Osteoblast (primary cell): ENCODE results near the gene RORB. TPM values are rescaled to one million over a fixed set of nuclear protein-coding genes. Genes with fewer than 3 reads are reported as not detected.

Experiments used
- DNase-seq: peaks from one replicate; pipeline ENCODE4 v3.0.0; 2011; ENCODE audit warnings: low spot score, mixed read lengths; ENCODE audit not compliant: insufficient read length; ENCODE audit errors: missing footprints
- H2AFZ ChIP-seq: 2 replicates; pipeline ENCODE4 v1.6.0; 2011; ENCODE audit warnings: mild to moderate bottlenecking, low read length
- H3K27ac ChIP-seq: 2 replicates; pipeline ENCODE4 v1.5.1; 2011; ENCODE audit warnings: mild to moderate bottlenecking, low read depth, low read length, moderate library complexity
- H3K27me3 ChIP-seq: 2 replicates; pipeline ENCODE4 v1.6.0; 2012; ENCODE audit warnings: mild to moderate bottlenecking, control low read depth, inconsistent platforms, low read length, moderate library complexity; ENCODE audit not compliant: insufficient read depth
- H3K36me3 ChIP-seq: 2 replicates; pipeline ENCODE4 v1.5.1; 2011; ENCODE audit warnings: mild to moderate bottlenecking, low read length, control low read depth, moderate library complexity; ENCODE audit not compliant: insufficient read depth
- H3K4me1 ChIP-seq: 2 replicates; pipeline ENCODE4 v1.5.1; 2011; ENCODE audit warnings: mild to moderate bottlenecking, low read length, control low read depth, moderate library complexity; ENCODE audit not compliant: insufficient read depth
- H3K4me2 ChIP-seq: 2 replicates; pipeline ENCODE4 v1.6.0; 2011; ENCODE audit warnings: mild to moderate bottlenecking, low read length; ENCODE audit not compliant: insufficient read depth
- H3K4me3 ChIP-seq: fragments of 200-600 bp; sonication (generic); 3 replicates; pipeline ENCODE4 v1.5.1; 2012; ENCODE audit warnings: mild to moderate bottlenecking, low read length, inconsistent platforms; ENCODE audit not compliant: insufficient read depth
- H3K79me2 ChIP-seq: 2 replicates; pipeline ENCODE4 v1.6.0; 2012; ENCODE audit warnings: mild to moderate bottlenecking, low read length, control low read depth, inconsistent platforms; ENCODE audit not compliant: insufficient read depth
- H3K9me3 ChIP-seq: 2 replicates; pipeline ENCODE4 v1.5.1; 2011; ENCODE audit warnings: low read depth, low read length, control low read depth
- H4K20me1 ChIP-seq: 2 replicates; pipeline ENCODE4 v1.6.0; 2012; ENCODE audit warnings: mild to moderate bottlenecking, low read length, control low read depth; ENCODE audit not compliant: insufficient read depth
- CTCF ChIP-seq: IDR thresholded peaks from 2 replicates; pipeline ENCODE4 v1.5.1; 2011; ENCODE audit warnings: mild to moderate bottlenecking, low read depth, low read length, moderate library complexity; ENCODE audit errors: extremely low read depth
- total RNA-seq: library from RNA; depleted of rRNA; stranded (reverse); fragments of >200 nt; gene quantifications from 2 replicates; pipeline ENCODE4 v1.2.3, GENCODE V29; 2012

RORB gene
- total RNA-seq, 1 donor, result 0.36 TPM

DNA sequence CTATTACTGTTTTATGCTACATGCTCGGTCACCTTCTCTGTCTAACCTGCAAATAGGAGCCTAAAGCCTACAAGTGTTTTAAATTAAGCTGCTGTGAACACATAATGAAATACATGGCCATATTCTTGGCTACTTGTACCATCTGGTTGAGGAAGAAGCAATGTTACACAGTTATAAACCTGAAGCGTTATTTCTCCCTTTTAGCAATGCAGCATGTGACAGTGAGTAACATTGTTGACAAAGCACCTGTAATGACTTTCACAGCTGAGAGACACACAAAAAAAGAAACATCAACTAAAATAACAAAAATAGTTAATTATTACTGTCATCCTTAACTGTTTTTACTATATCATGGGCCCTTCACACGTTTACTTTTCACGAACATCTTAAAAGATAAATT is 146.9 kb downstream of the RORB start:
- Histone ChIP-seq H3K27me3 (no peaks in the 10 kb centered on the region), H3K4me2 (no peak overlapping the region), H2AFZ (no peak overlapping the region), H4K20me1 (no peaks in the 10 kb centered on the region), H3K27ac (no peak overlapping the region), H3K79me2 (no peaks in the 10 kb centered on the region), H3K36me3 (no peaks in the 10 kb centered on the region), H3K4me1 (no peaks in the 10 kb centered on the region), H3K9me3 (no peaks in the 10 kb centered on the region), H3K4me3 (no peak overlapping the region)
- TF ChIP-seq CTCF, result no peak
- DNase-seq, result no peak

DNA sequence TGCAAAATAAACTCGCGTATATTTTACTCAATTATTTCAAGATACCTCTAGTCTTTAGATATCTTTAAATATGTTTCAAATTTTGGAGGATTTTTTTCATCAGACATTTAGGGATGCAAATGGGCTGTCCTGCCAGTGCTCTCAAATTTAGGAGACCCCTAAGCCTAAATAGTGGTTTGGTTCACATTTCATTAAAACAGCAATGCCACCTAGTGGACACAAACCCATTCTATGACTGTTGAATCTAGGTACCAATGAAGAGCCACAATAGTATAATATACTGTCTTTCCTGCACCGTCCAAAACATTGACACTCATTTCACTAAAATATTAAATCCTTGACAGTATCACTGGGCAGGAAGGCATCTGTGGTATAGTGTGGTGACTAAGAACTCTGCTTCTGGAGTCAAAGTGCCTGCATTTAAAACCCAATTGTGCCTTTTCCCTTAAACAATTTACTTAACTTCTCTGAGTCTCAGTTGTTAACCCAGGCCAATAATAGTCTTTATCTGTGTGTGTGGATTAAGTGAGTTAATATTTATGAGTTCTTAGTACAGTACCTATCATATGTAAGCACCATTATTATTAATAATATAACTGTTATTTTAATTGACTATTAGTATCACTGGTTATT is 148.0 kb downstream of the RORB start:
- Histone ChIP-seq H3K9me3 (no peaks in the 10 kb centered on the region), H4K20me1 (no peaks in the 10 kb centered on the region), H3K27me3 (no peaks in the 10 kb centered on the region), H3K36me3 (no peaks in the 10 kb centered on the region), H3K4me3 (no peak overlapping the region), H3K4me1 (no peaks in the 10 kb centered on the region), H3K27ac (no peak overlapping the region), H3K4me2 (no peak overlapping the region), H2AFZ (no peak overlapping the region), H3K79me2 (no peaks in the 10 kb centered on the region)
- no peak for DNase-seq
- TF ChIP-seq CTCF, result peak; percentile 60

DNA sequence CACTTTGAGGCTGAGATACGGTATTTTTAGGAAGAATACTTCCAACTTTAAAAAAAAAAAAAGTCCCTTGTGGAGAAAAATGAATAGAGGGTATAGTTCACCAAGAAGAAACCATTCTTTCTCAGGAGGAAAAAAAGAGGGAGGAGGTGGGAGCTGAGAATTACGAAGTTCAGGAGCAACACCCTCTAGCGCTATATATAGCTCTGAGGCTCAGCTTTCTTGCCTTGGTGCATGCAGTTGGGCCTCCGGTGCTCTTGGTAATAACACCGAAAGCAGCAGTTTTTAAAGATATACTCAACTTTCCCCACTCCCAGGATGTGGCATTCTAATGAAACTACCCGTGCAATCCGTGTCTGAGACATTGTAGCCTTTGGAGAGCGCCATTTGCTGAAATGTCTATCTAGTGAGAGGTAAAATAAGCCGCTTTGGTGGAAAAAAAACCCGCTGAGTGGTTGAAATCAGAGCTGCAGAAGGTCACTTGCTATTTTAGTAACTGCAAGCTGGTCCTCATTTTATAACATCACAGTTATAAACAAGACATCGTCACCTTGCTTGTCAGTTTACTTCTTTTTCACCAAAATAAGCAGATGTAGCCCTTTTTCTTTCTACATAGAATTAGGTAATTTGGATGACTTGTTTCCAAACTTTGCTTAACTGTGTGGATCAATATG is 156.4 kb downstream of the RORB start:
- Histone ChIP-seq H3K9me3 (no peaks in the 10 kb centered on the region), H2AFZ (no peak overlapping the region), H3K4me2 (no peak overlapping the region), H4K20me1 (no peaks in the 10 kb centered on the region), H3K4me3 (no peak overlapping the region), H3K27ac (no peak overlapping the region), H3K27me3 (no peaks in the 10 kb centered on the region), H3K36me3 (no peaks in the 10 kb centered on the region), H3K4me1 (no peaks in the 10 kb centered on the region), H3K79me2 (no peaks in the 10 kb centered on the region)
- TF ChIP-seq CTCF, result no peak
- DNase-seq, result no peak

GRCh38 chr9:74662674-74663073 is 165.5 kb downstream of the RORB start:
- no peak overlapping the region for H2AFZ ChIP-seq
- H4K20me1 ChIP-seq, result no peaks in the 10 kb centered on the region
- no peaks in the 10 kb centered on the region for H3K9me3 ChIP-seq
- DNase-seq, result no peak
- no peaks in the 10 kb centered on the region for H3K79me2 ChIP-seq
- H3K4me3 ChIP-seq, result no peak overlapping the region
- no peak overlapping the region for H3K27ac ChIP-seq
- no peak overlapping the region for H3K4me2 ChIP-seq
- no peak for TF ChIP-seq CTCF
- no peaks in the 10 kb centered on the region for H3K27me3 ChIP-seq
- H3K36me3 ChIP-seq, result no peaks in the 10 kb centered on the region
- H3K4me1 ChIP-seq, result no peaks in the 10 kb centered on the region
